ENCODE data around the gene DOK6.

- TF ChIP-seq POLR2A (IDR thresholded peaks at IDR 0.05; ENCODE audit: low read length) (no peak), GATA1 (IDR thresholded peaks at IDR 0.05; ENCODE audit: low read depth, low read length) (no peak)
Observed at GRCh38 chr18:69715191-69715795, 314.6 kb downstream of the DOK6 start.

All from erythroblast (primary cell).